HUES6 (cell line): ENCODE measurements around the gene PGBD5.
"Not testable (repeated sequence)": the region's sequence is repeated elsewhere in the genome, so short reads cannot be mapped to it uniquely, and the experiment has no call there.

Experiments
- H3K27ac ChIP-seq: 2 replicates; pipeline ENCODE4 v1.7.0; 2013; ENCODE audit warnings: low read depth, mild to moderate bottlenecking, low read length, inconsistent platforms
- H3K27me3 ChIP-seq: 2 replicates; pipeline ENCODE4 v1.6.1; 2013; ENCODE audit warnings: low read length; ENCODE audit not compliant: control insufficient read depth, insufficient read depth
- H3K36me3 ChIP-seq: 2 replicates; pipeline ENCODE4 v1.6.1; 2013; ENCODE audit warnings: low read length; ENCODE audit not compliant: control insufficient read depth, insufficient read depth
- H3K4me1 ChIP-seq: 2 replicates; pipeline ENCODE4 v1.6.1; 2013; ENCODE audit warnings: low read length; ENCODE audit not compliant: control insufficient read depth, insufficient read depth
- H3K4me3 ChIP-seq: 2 replicates; pipeline ENCODE4 v1.5.1; 2013; ENCODE audit warnings: low read depth, low read length
- H3K9ac ChIP-seq: one replicate; pipeline ENCODE4 v1.6.1; 2013; ENCODE audit warnings: mild to moderate bottlenecking, low read length
- H3K9me3 ChIP-seq: 2 replicates; pipeline ENCODE4 v1.6.1; 2013; ENCODE audit warnings: low read depth, low read length; ENCODE audit not compliant: control insufficient read depth, insufficient read depth

PGBD5 gene

DNA sequence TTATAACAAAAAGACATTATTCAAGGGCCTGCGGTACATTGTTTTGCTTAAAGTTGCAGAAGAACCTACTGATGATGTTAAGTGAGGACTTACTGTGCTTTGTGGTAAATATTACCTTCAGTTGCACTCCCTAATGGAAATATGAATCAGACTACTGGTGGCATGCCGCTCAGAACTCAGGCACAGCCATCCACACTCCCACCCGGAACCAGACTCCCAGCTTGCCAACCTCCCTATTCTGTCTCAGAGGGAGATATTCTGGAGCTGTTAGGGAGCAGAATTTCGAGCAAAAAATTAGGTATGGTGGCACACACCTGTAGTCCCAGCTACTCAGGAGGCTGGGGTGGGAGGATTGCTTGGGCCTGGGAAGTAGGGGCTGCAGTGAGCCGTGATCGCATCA, 13.1 kb downstream of the PGBD5 start:
- H3K36me3 ChIP-seq, result no peaks in the 10 kb centered on the region
- no peaks in the 10 kb centered on the region for H3K27me3 ChIP-seq
- no peak overlapping the region for H3K4me3 ChIP-seq
- no peaks in the 10 kb centered on the region; the same call in 1 of the 2 replicates for H3K4me1 ChIP-seq
- H3K9ac ChIP-seq, result no peak overlapping the region
- H3K9me3 ChIP-seq, result no peaks in the 10 kb centered on the region
- no peak overlapping the region for H3K27ac ChIP-seq

DNA sequence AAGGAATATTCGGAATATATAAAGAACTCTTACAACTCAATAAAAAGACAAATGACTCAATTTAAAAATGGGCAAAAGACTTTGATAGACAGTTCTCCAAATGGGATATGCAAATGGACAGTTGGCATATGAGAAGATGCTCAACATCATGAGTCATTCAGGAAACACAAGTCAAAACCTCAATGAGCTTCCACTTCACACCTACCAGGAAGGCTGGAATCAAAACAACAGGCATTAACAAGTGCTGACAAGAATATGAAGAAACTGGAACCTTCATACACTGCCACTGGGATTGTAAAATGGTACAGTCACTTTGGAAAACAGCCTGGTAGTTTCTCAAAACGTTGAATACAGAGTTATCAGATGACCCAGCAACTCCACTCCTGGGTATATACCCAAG, 17.2 kb downstream of the PGBD5 start:
- Histone ChIP-seq H3K9ac (no peak overlapping the region), H3K9me3 (no peaks in the 10 kb centered on the region), H3K27ac (no peak overlapping the region), H3K36me3 (no peaks in the 10 kb centered on the region), H3K27me3 (no peaks in the 10 kb centered on the region), H3K4me1 (no peaks in the 10 kb centered on the region), H3K4me3 (no peak overlapping the region)

DNA sequence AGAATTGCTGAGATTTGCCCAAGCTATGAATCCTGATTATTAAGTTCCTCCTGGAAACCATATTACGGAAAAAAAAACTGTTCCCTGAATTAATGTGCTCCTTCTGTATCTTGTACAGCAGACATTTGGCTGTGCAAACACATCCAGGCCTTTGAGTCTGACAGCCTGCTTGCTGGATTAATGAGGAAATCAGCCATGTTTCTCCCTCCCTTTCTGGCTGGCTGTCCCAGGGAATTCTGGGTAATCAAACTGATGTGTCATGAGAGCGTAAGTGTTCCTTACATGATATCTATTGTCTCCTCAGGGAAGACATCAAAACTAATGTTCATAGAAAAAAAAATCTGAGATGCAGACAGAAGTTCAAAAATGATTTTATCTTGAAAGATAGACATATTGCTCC, 18.8 kb downstream of the PGBD5 start:
- Histone ChIP-seq H3K36me3 (no peaks in the 10 kb centered on the region), H3K4me1 (no peaks in the 10 kb centered on the region), H3K4me3 (no peak overlapping the region), H3K27ac (no peak overlapping the region), H3K9me3 (no peaks in the 10 kb centered on the region), H3K27me3 (no peaks in the 10 kb centered on the region), H3K9ac (no peak overlapping the region)

DNA sequence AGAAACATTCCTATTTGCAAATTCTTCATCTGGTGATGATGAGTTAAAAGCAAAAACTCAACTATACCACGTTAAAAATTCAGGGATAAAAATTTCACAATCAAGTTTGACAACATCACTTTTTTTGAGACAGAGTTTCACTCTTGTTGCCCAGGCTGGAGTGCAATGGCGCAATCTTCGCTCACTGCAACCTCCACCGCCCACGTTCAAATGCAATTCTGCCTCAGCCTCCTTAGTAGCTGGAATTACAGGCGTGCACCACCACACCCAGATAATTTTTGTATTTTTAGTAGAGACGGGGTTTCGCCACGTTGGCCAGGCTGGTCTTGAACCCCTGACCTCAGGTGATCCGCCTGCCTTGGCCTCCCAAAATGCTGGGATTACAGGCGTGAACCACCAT, 19.4 kb downstream of the PGBD5 start:
- H3K4me1 ChIP-seq, H3K9ac ChIP-seq, H3K4me3 ChIP-seq, H3K9me3 ChIP-seq, H3K27me3 ChIP-seq, H3K27ac ChIP-seq, H3K36me3 ChIP-seq: not testable (repeated sequence)

DNA sequence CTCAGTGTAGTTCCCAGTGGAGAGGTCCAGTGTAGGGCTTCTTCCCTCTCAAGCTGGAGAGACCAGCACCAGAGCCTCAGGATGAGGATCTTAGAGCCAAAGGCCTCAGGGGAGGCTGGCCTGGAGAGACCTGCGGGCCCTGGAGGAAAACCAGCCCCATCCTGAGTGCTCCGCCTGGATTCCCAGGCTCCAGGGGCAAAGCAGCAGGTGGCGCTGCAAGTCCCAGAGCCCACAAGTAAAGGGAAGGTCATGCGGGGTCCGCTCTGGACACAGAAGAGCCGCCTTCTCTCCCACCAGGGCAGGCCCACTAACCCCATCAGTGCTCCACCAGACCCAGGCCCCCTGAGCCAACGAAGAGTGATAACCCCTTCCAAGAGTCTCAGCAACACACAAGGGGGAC, 22.7 kb downstream of the PGBD5 start:
- no peak overlapping the region for H3K4me3 ChIP-seq
- peaks cover 28% of the 10 kb centered on the region for H3K4me1 ChIP-seq
- no peak overlapping the region for H3K9ac ChIP-seq
- 0 out of 2 replicates have a peak, but pooled peaks cover 3% of the 10 kb centered on the region for H3K36me3 ChIP-seq
- H3K27me3 ChIP-seq, result no peaks in the 10 kb centered on the region
- H3K27ac ChIP-seq, result no peak overlapping the region
- no peaks in the 10 kb centered on the region for H3K9me3 ChIP-seq

DNA sequence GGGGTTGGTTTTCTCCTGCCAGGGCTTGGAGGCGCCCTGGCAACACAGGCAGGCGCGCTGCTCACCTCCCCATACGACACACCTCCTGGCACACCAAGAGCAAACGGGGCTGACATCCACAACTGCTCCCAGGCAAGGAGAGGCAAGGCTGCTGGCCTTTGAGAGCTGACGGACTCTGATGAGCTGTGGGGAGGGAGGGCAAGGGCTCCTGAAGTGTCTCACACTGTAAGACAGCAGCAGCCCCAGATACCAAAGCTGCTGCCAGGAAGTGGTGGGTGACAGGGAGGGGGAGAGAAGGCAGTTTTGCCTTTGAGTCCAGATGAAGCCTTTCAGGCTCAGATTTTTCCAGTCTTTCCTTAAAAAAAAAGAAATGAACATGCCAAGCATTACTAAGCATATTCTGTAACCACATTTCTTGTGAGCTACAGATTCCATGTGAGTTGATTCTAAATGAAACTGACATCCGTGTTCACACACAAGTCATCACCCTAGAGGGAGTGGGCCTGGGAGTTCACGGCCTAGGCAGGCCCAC, 24.3 kb downstream of the PGBD5 start:
- Histone ChIP-seq H3K4me1 (peaks cover 28% of the 10 kb centered on the region), H3K4me3 (no peak overlapping the region)

DNA sequence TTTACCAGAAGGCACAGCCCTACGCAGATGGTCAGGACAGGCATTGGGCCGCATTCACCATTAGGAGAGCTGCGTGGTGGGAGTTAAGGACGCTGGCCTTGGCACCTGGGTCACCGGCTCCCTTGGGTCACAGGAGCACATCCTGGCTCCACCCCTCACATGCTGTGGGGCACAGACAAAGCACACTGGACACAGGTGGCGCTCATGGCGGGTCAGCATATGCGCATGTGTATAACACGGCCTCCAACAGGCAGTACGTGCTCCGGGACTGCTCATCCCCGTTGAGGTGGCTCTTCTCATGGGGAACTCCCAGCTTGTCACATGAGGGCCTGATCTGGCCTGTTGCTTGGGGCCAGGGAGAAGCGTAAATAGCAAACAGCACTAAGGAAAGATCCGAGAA, 25.0 kb downstream of the PGBD5 start:
- 0 out of 2 replicates have a peak, but pooled peaks cover 3% of the 10 kb centered on the region for H3K36me3 ChIP-seq
- H3K9ac ChIP-seq, result no peak overlapping the region
- H3K27ac ChIP-seq, result no peak overlapping the region
- no peak overlapping the region for H3K4me3 ChIP-seq
- H3K4me1 ChIP-seq, result peaks cover 28% of the 10 kb centered on the region
- H3K27me3 ChIP-seq, result no peaks in the 10 kb centered on the region
- H3K9me3 ChIP-seq, result no peaks in the 10 kb centered on the region

More for the DNA sequence above, 24.3 kb downstream of the PGBD5 start:
- Histone ChIP-seq H3K36me3 (0 out of 2 replicates have a peak, but pooled peaks cover 3% of the 10 kb centered on the region), H3K9me3 (no peaks in the 10 kb centered on the region), H3K9ac (no peak overlapping the region), H3K27ac (no peak overlapping the region; the same call in 1 of the 2 replicates), H3K27me3 (no peaks in the 10 kb centered on the region)

DNA sequence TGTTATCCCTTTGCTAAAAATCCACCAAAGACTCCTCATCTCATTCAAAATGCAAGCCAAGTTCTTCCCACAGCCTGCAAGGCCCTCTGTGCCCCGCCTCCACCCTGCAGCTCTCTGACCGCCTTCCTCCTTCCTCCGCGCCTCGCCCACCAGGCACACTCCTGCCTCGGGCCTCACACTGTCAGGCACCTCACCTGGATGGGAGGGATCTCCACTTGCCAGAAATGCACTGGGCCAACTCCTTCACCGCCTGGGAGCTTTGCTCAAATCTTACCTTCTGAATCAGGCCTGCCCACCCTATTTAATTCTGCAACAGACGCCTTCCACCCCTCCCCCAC, 26.2 kb downstream of the PGBD5 start:
- 0 out of 2 replicates have a peak, but pooled peaks cover 3% of the 10 kb centered on the region for H3K36me3 ChIP-seq
- H3K9me3 ChIP-seq, result no peaks in the 10 kb centered on the region
- no peak overlapping the region for H3K9ac ChIP-seq
- peaks cover 28% of the 10 kb centered on the region for H3K4me1 ChIP-seq
- no peaks in the 10 kb centered on the region for H3K27me3 ChIP-seq
- no peak overlapping the region for H3K27ac ChIP-seq
- H3K4me3 ChIP-seq, result no peak overlapping the region

DNA sequence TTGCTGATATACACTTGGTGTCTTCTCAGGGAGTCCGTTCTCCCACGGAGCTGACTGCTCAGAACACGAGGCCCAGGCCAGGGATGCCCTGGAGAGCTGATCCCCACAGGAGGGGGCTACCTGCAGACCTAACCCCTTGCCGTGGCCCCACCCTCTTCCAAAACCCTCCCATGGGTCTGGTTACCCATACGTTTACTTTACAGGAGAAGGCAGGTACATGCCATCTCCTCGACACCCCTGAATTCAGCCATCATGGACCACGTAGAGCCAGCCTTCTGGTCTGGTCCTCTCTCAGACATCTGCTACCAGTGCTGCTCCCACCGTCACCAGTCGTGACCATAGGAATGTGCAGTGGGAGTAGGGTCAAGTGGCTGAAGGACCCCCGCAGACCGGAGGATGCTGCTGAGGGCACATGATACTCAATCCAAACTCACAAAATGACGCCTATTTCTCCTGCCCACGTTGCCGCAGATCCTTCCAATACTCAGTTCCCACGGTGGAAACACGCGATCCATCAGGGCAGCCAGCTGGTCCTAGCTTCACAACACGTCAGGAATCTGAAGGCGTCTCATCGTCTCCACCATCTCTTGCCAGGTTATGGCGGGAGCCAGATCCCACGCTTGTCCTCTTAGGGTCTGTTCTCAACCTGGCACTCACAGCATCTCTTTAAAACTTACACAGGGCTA, 26.7 kb downstream of the PGBD5 start:
- Histone ChIP-seq H3K4me3 (no peak overlapping the region), H3K9ac (no peak overlapping the region), H3K27me3 (no peaks in the 10 kb centered on the region), H3K9me3 (no peaks in the 10 kb centered on the region), H3K36me3 (0 out of 2 replicates have a peak, but pooled peaks cover 3% of the 10 kb centered on the region), H3K27ac (no peak overlapping the region), H3K4me1 (peaks cover 28% of the 10 kb centered on the region)

DNA sequence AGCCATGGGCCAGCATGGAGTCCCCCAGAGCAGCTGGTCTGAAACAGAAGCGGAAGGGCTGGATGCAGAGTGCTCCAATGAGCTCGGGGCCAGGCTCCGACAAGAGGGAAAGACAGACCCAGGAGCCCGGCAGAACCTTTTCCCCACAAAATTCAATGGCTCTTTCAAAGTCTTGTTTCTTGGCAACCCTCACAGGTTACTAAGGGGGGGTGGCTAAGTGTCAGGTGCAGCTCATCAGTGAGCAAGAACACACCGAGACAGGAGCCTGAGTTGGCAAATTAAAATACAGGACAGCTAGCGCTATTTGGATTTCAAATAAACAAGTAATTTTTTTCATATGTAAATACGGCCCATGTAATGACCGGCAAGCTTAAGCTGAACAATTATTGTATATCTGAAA, 27.3 kb downstream of the PGBD5 start:
- Histone ChIP-seq H3K9me3 (no peaks in the 10 kb centered on the region), H3K9ac (no peak overlapping the region), H3K27ac (no peak overlapping the region), H3K4me1 (peaks cover 31% of the 10 kb centered on the region), H3K36me3 (0 out of 2 replicates have a peak, but pooled peaks cover 3% of the 10 kb centered on the region), H3K27me3 (no peaks in the 10 kb centered on the region), H3K4me3 (no peak overlapping the region)

DNA sequence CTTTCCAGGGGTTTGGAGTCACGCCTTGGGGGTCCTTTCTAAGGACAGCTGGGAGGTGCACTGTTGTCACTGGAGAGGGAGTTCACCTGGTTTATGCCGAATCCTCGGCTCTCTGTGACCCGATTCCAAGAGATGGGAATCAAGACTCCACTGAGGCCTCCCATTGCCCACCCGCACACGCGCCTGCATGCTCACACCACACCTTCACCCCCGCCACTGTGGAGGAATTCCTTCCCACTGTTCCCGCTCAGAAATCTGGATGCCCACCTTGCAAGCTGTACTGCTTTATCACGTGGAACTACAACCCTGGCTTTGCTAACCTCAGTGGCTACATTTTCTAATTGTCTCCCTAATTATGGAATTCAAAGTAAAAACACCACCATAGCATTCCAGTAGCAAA, 29.2 kb downstream of the PGBD5 start:
- Histone ChIP-seq H3K36me3 (0 out of 2 replicates have a peak, but pooled peaks cover 3% of the 10 kb centered on the region), H3K27ac (no peak overlapping the region), H3K27me3 (no peaks in the 10 kb centered on the region), H3K9me3 (no peaks in the 10 kb centered on the region), H3K4me1 (peaks cover 41% of the 10 kb centered on the region), H3K4me3 (no peak overlapping the region), H3K9ac (no peak overlapping the region)
